WI38 (cell line): ENCODE data around the gene BDKRB1.

Source experiments
- H3K4me3 ChIP-seq: 2 replicates; pipeline ENCODE4 v1.5.1; 2011; ENCODE audit warnings: low read depth, mild to moderate bottlenecking, control low read depth, low read length
- CTCF ChIP-seq: IDR thresholded peaks from 2 replicates; pipeline ENCODE4 v1.5.1; 2012; ENCODE audit warnings: low read depth, mild to moderate bottlenecking, control low read depth, low read length

BDKRB1 gene

DNA sequence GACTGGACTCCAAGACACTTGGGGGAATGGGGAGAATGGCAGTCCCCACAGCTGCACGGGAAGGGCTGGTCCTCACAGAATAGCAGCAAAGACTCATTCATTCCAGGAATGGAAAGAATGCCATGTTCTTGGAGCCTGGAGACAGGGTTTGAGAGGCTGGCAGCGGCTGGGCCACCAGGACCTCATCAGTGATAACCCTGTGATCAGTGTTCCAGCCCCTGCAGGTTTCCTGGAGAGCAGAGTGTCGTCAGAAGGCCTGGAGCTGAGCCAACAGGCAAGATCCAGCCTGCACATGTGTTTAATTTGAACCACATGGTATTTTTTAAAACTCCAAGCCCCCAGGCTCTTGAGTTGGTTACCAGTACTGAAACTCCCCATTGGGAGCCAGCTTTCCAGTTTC lies 11.3 kb downstream of the BDKRB1 start:
- no peak for TF ChIP-seq CTCF
- no peak overlapping the region for H3K4me3 ChIP-seq

DNA sequence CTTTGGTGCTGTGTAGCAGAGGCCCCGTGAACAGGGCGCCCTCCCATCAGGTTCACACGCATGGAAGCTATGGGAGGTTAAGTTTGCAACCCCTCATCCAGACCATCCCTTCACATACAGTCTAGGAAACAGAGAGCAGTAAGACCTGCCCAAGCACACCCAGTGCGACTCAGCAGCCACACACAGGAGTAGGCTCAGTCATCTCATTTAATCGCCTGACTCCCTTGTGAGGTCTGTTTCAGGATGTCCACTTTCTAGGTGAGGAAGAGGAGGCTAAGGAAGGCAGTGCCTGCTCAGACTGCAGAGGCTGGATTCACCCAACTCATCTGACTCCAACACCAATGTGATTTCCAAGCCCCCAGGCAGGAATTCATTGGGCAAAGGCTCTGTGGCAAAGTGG lies 11.9 kb downstream of the BDKRB1 start:
- no peak for TF ChIP-seq CTCF
- H3K4me3 ChIP-seq, result no peak overlapping the region

- no peak overlapping the region for H3K4me3 ChIP-seq
- no peak for TF ChIP-seq CTCF
Observed at GRCh38 chr14:96268431-96269358, 12.7 kb downstream of the BDKRB1 start.

GRCh38 chr14:96269359-96269710 lies 13.3 kb downstream of the BDKRB1 start:
- H3K4me3 ChIP-seq, result no peak overlapping the region
- no peak for TF ChIP-seq CTCF

DNA sequence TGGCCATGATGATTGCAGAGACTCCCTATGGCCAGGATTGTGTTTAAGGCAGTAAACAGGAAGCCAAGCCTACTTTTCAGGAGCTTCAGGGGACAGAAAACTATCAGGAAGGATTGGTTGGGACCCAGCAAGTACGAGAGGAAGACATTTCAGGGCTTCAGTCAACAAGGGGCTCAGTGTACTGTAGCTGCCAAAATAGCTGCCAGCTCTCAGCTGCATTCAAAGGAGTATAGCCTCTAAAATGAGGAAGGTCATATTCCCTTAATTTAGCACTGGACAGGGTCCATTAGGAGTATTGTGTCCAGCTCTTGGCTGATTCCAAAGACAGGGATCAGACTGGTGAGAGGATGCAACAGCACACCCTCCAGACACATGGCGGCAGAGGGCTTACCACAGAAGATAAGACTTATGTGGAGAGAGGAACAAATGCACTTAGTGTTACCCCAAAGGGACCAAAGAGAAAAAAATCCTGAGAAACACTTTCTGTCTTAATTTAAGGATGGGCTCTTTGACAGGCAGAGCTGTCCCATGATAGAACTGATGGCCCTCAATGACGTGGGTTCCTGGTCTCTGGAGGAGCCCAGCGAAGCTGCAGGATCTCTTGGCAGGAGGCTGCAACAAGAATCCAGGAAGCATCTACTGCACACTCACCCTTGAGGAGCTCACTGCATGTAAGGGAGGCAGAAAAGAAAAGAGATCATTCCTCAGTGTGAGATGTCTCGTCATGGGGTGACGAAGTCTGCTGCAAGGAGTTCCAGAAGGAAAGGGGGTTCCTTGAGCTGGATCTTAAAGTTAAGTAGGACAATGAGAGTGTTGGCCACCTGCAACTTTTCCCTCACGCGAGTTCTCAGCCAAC lies 14.8 kb downstream of the BDKRB1 start:
- TF ChIP-seq CTCF, result no peak
- H3K4me3 ChIP-seq, result no peak overlapping the region

DNA sequence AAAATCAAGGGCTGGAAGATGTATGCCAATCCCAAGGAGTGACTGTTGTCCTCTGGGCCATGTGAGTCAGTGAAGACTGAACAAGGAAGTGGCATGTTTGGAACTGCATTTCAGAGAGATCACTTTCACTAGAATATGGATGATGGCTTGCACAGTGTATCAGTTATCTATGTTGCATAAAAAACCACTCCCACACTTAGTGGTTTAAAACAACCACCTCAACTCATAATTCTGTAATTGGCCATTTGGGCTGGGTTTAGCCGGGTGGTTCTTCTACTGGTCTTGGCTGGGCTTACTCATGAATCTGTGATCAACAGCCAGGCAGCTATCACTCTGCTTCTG lies 15.4 kb downstream of the BDKRB1 start:
- no peak overlapping the region for H3K4me3 ChIP-seq
- TF ChIP-seq CTCF, result no peak

- TF ChIP-seq CTCF, result no peak
- H3K4me3 ChIP-seq, result no peak overlapping the region
Observed at GRCh38 chr14:96272777-96273473, 16.9 kb downstream of the BDKRB1 start.
